HepG2 (cell line): ENCODE data around the gene IGSF21. TPM values are rescaled to one million over a fixed set of nuclear protein-coding genes. Genes with fewer than 3 reads are reported as not detected.

Experiments
- ATAC-seq: fragments of 200-7000 bp; cut with Tn5 transposase; 3 replicates; pipeline ENCODE4 v1.9.1; 2020; ENCODE audit warnings: mild to moderate bottlenecking, moderate library complexity
- BruUV-seq: library from RNA; stranded (reverse); fragments of 400-500 nt; replicated peaks from 2 replicates; lab custom pipeline; 2021; lab: Mats Ljungman, UMichigan
- CTCF ChIA-PET: fragments of 300-600 bp; formaldehyde crosslinking; extraction: SDS; loops from one replicate; lab custom pipeline; 2021; ENCODE audit warnings: low total read pairs, inconsistent platforms, low intra/inter-chr PET ratio; lab: Yijun Ruan, JAX
- POLR2A ChIA-PET: fragments of 350-600 bp; sonication (Branson Sonifier 250); formaldehyde crosslinking; loops from one replicate; lab custom pipeline; 2020; ENCODE audit warnings: antibody characterized with exemption, inconsistent platforms; lab: Yijun Ruan, JAX
- DNase-seq: peaks from one replicate; pipeline ENCODE4 v3.0.0-alpha.2; 2015; ENCODE audit warnings: low spot score
- FAIRE-seq: peaks from 3 replicates; lab custom pipeline; 2011; peaks lifted over from hg19 to GRCh38; lab: Jason Lieb, UNC
- H2AFZ ChIP-seq: one replicate; pipeline ENCODE4 v1.6.1; 2011; ENCODE audit warnings: low read length, inconsistent platforms
- H3K27ac ChIP-seq: fragments of 300-600 bp; 3 replicates; pipeline ENCODE4 v1.8.0; 2011; ENCODE audit warnings: mixed run types, mild to moderate bottlenecking, mixed read lengths, low read length, inconsistent platforms; ENCODE audit not compliant: insufficient read depth; ENCODE audit errors: extremely low read length
- H3K27me3 ChIP-seq, 2 experiments: fragments of 200-600 bp in 1 of 2; 2 replicates in 1 of 2; 3 replicates in 1 of 2; pipeline versions ENCODE4 v1.6.0 to v1.8.0; 2011; ENCODE audit warnings: low read length in 2 of 2, mild to moderate bottlenecking in 2 of 2, moderate library complexity in 2 of 2, inconsistent platforms in 1 of 2; ENCODE audit not compliant: insufficient read depth in 2 of 2, control insufficient read depth in 1 of 2
- H3K36me3 ChIP-seq, 2 experiments: fragments of 200-600 bp in 1 of 2; replicated peaks in 1 of 2; 2 replicates in 1 of 2; 3 replicates in 1 of 2; pipeline versions ENCODE4 v1.5.1 to v1.8.0; 2011; ENCODE audit warnings: low read length in 2 of 2, inconsistent platforms in 1 of 2; ENCODE audit not compliant: insufficient read depth in 2 of 2, control insufficient read depth in 1 of 2
- H3K4me1 ChIP-seq: 2 replicates; pipeline ENCODE4 v1.5.1; 2012; ENCODE audit warnings: low read length, inconsistent platforms; ENCODE audit not compliant: insufficient read depth
- H3K4me2 ChIP-seq: 2 replicates; pipeline ENCODE4 v1.6.0; 2011; ENCODE audit warnings: low read depth, low read length, inconsistent platforms
- H3K4me3 ChIP-seq, 3 experiments: fragments of 200-600 bp in 1 of 3; sonication (generic), shearing (Covaris generic) in 1 of 3; replicated peaks in 1 of 3; 2 replicates each; pipeline ENCODE4 v1.5.1; 2011 to 2016; ENCODE audit warnings: low read length in 3 of 3, inconsistent platforms in 2 of 3, low read depth in 2 of 3, mild to moderate bottlenecking in 2 of 3, control low read depth in 1 of 3, mixed read lengths in 1 of 3; ENCODE audit not compliant: insufficient read depth in 1 of 3
- H3K79me2 ChIP-seq: one replicate; pipeline ENCODE4 v1.6.1; 2011; ENCODE audit warnings: low read length, inconsistent platforms; ENCODE audit not compliant: insufficient read depth
- H3K9ac ChIP-seq: 2 replicates; pipeline ENCODE4 v1.6.0; 2011; ENCODE audit warnings: mild to moderate bottlenecking, low read depth, low read length, inconsistent platforms; ENCODE audit not compliant: insufficient read depth
- H3K9me3 ChIP-seq: 2 replicates; pipeline ENCODE4 v1.5.1; 2012; ENCODE audit warnings: mild to moderate bottlenecking, low read length
- H4K20me1 ChIP-seq: 2 replicates; pipeline ENCODE4 v1.6.0; 2011; ENCODE audit warnings: inconsistent platforms, mild to moderate bottlenecking, low read length, moderate library complexity; ENCODE audit not compliant: insufficient read depth
- BCL6 ChIP-seq: IDR thresholded peaks from 2 replicates; pipeline ENCODE4 v1.6.1; 2016; ENCODE audit warnings: missing genetic modification reagents, missing compliant biosample characterization
- FOXC1 ChIP-seq: sonication (generic); formaldehyde crosslinking; IDR thresholded peaks from 2 replicates; pipeline ENCODE4 v1.8.0; 2022; ENCODE audit warnings: mild to moderate bottlenecking, missing genetic modification reagents, borderline replicate concordance
- HOMEZ ChIP-seq: IDR thresholded peaks from 2 replicates; pipeline ENCODE4 v1.6.1; 2016; ENCODE audit warnings: low read depth
- KAT8 ChIP-seq: IDR thresholded peaks from 2 replicates; pipeline ENCODE4 v1.6.1; 2016; ENCODE audit warnings: missing genetic modification reagents, missing compliant biosample characterization
- RNF2 ChIP-seq: fragments of 450-650 bp; conservative IDR thresholded peaks from 2 replicates; pipeline ENCODE4 v1.6.1; 2016; ENCODE audit warnings: low read depth
- SRY ChIP-seq: sonication (generic); formaldehyde crosslinking; IDR thresholded peaks from 2 replicates; pipeline ENCODE4 v1.8.0; 2022; ENCODE audit warnings: mild to moderate bottlenecking, missing genetic modification reagents
- ZBTB20 ChIP-seq: sonication (generic); formaldehyde crosslinking; IDR thresholded peaks from 2 replicates; pipeline ENCODE4 v1.8.1; 2023; ENCODE audit warnings: missing genetic modification reagents, low read depth, mild to moderate bottlenecking, borderline replicate concordance
- ZBTB7A ChIP-seq: sonication (generic); formaldehyde crosslinking; IDR thresholded peaks from 2 replicates; pipeline ENCODE4 v1.8.0; 2022; ENCODE audit warnings: mild to moderate bottlenecking, missing genetic modification reagents
- ZFP37 ChIP-seq: sonication (generic); formaldehyde crosslinking; IDR thresholded peaks from 2 replicates; pipeline ENCODE4 v1.4.0; 2020; ENCODE audit warnings: missing genetic modification reagents, borderline replicate concordance
- ZNF431 ChIP-seq: sonication (generic); formaldehyde crosslinking; IDR thresholded peaks from 2 replicates; pipeline ENCODE4 v1.9.0; 2022; ENCODE audit warnings: missing genetic modification reagents, low read depth, mild to moderate bottlenecking, borderline replicate concordance
- ZNF451 ChIP-seq: sonication (generic); formaldehyde crosslinking; IDR thresholded peaks from 2 replicates; pipeline ENCODE4 v1.5.0; 2020; ENCODE audit warnings: mild to moderate bottlenecking, missing genetic modification reagents
- ZNF484 ChIP-seq: sonication (generic); formaldehyde crosslinking; IDR thresholded peaks from 2 replicates; pipeline ENCODE4 v1.5.1; 2020; ENCODE audit warnings: mild to moderate bottlenecking, low read depth, missing genetic modification reagents, borderline replicate concordance
- ZNF512B ChIP-seq: sonication (generic); formaldehyde crosslinking; IDR thresholded peaks from 2 replicates; pipeline ENCODE4 v1.5.1; 2020; ENCODE audit warnings: missing genetic modification reagents, mild to moderate bottlenecking, borderline replicate concordance
- ZNF614 ChIP-seq: IDR thresholded peaks from 2 replicates; pipeline ENCODE4 v1.6.1; 2018; ENCODE audit warnings: missing biosample characterization, missing genetic modification reagents, inconsistent platforms, borderline replicate concordance
- ZNF652 ChIP-seq: IDR thresholded peaks from 2 replicates; pipeline ENCODE4 v1.6.1; 2016; ENCODE audit warnings: low read depth, borderline replicate concordance
- ZNF660 ChIP-seq: sonication (generic); formaldehyde crosslinking; IDR thresholded peaks from 2 replicates; pipeline ENCODE4 v1.5.1; 2020; ENCODE audit warnings: mild to moderate bottlenecking, low read depth, missing genetic modification reagents, borderline replicate concordance
- ZNF879 ChIP-seq: sonication (generic); formaldehyde crosslinking; IDR thresholded peaks from 2 replicates; pipeline ENCODE4 v1.8.1; 2023; ENCODE audit warnings: missing genetic modification reagents
- WGBS: methylation state at CpG from one replicate; pipeline ENCODE4 v1.1.6; 2017; ENCODE audit warnings: low lambda C conversion rate; 5-methylcytosine and 5-hydroxymethylcytosine counted together
- in situ Hi-C: cut with HindIII; loops from 2 replicates; pipeline ENCODE4 v1.10.0; 2017; ENCODE audit warnings: low pct_unique_long_range_greater_than_20kb; ENCODE audit not compliant: extremely low pct_ligation_motif_present
- intact Hi-C: fragments of 100-400 bp; cut with micrococcal nuclease; formaldehyde crosslinking; loops from one replicate; pipeline ENCODE4 v1.10.0; 2022; ENCODE audit not compliant: unreplicated experiment
- polyA plus RNA-seq, 8 experiments: library from polyadenylated mRNA; depleted of rRNA in 3 of 8; stranded (reverse) in 7 of 8; unstranded in 1 of 8; fragments of >200 nt; fragmentation: Illumina TruSeq in 4 of 8; extraction: Trizol in 4 of 8; gene quantifications; 2 replicates each; pipeline versions ENCODE4 v1.2.1 to v1.2.3, GENCODE V29; 2011 to 2016; ENCODE audit warnings: low read depth in 4 of 8, missing spikeins in 1 of 8, mixed read lengths in 1 of 8; ENCODE audit not compliant: insufficient read depth in 1 of 8
- total RNA-seq, 5 experiments: library from RNA; depleted of rRNA; stranded (reverse); fragments of >200 nt; fragmentation: Illumina TruSeq; extraction: Trizol; gene quantifications; 2 replicates each; pipeline ENCODE4 v1.2.3, GENCODE V29; 2016; ENCODE audit warnings: low read depth in 1 of 5

Gene IGSF21
- total and polyA plus RNA-seq, 2 of the 13 experiments (the other 11 are each of a cell fraction or from before 2014, with no cell fraction given): not detected

GRCh38 chr1:18353528-18353927 lies 245.9 kb downstream of the IGSF21 start:
- Histone ChIP-seq H3K36me3 (no peaks in the 10 kb centered on the region), H3K4me2 (no peak overlapping the region), H3K27ac (no peak overlapping the region), H3K79me2 (no peaks in the 10 kb centered on the region), H3K27me3 (peaks cover 0 to 37% of the 10 kb centered on the region in 2 experiments; a peak in 4 of 5 replicates), H3K4me1 (no peaks in the 10 kb centered on the region), H3K9ac (no peak overlapping the region), H3K4me3 (no peak overlapping the region), H4K20me1 (no peaks in the 10 kb centered on the region), H2AFZ (no peak overlapping the region), H3K9me3 (no peaks in the 10 kb centered on the region)
- no TSS peak for BruUV-seq
- ATAC-seq (no peak), DNase-seq (no peak), FAIRE-seq (no peak)
- intact Hi-C loops (no loop called here), in situ Hi-C loops (no loop called here)
- 6% methylated on average over 1 of the region's 1 CpG for WGBS
- ChIA-PET CTCF (no interaction called here), POLR2A (no interaction called here)
- no peak for TF ChIP-seq ZNF512B (CRISPR knock-in tag)
- no peak for TF ChIP-seq ZNF660 (CRISPR knock-in tag)
- TF ChIP-seq ZBTB7A (CRISPR knock-in tag): no peak
- no peak for TF ChIP-seq ZNF652
- no peak for TF ChIP-seq ZNF431 (CRISPR knock-in tag)
- TF ChIP-seq ZNF451: no peak
- TF ChIP-seq ZNF879: no peak
- TF ChIP-seq ZNF484 (CRISPR knock-in tag): no peak
- TF ChIP-seq ZNF614 (CRISPR knock-in tag): no peak
- TF ChIP-seq HOMEZ (CRISPR knock-in tag): no peak
- TF ChIP-seq RNF2: no peak
- no peak for TF ChIP-seq SRY (CRISPR knock-in tag)
- TF ChIP-seq BCL6 (CRISPR knock-in tag): no peak
- no peak for TF ChIP-seq FOXC1 (CRISPR knock-in tag)
- TF ChIP-seq ZFP37 (CRISPR knock-in tag): no peak
- TF ChIP-seq ZBTB20 (CRISPR knock-in tag): no peak
- no peak for TF ChIP-seq KAT8
